Upper lobe of right lung (tissue), 1 donor: ENCODE results near the gene SLC35F4. TPM values are rescaled to one million over a fixed set of nuclear protein-coding genes. Genes with fewer than 3 reads are reported as not detected.

Experiments
- ATAC-seq: fragments of 200-7000 bp; cut with Tn5 transposase; one replicate; pipeline ENCODE4 v1.9.1; 2020; ENCODE audit warnings: mild to moderate bottlenecking, moderate library complexity
- DNase-seq: peaks from one replicate; pipeline ENCODE4 v3.0.0-alpha.2; 2020
- H3K27ac ChIP-seq: fragments of 200-600 bp; one replicate; pipeline ENCODE4 v1.8.0; 2022
- H3K27me3 ChIP-seq: fragments of 200-600 bp; one replicate; pipeline ENCODE4 v1.8.0; 2022; ENCODE audit warnings: mild to moderate bottlenecking
- H3K36me3 ChIP-seq: fragments of 200-600 bp; one replicate; pipeline ENCODE4 v1.8.0; 2022
- H3K4me1 ChIP-seq: fragments of 200-600 bp; one replicate; pipeline ENCODE4 v1.8.0; 2022
- H3K4me3 ChIP-seq: fragments of 200-600 bp; one replicate; pipeline ENCODE4 v1.8.0; 2022; ENCODE audit warnings: mild to moderate bottlenecking
- H3K9me3 ChIP-seq: fragments of 200-600 bp; one replicate; pipeline ENCODE4 v1.8.0; 2022
- intact Hi-C: fragments of 100-400 bp; cut with DNase I; formaldehyde crosslinking; loops from one replicate; pipeline ENCODE4 v1.11.0; 2022
- total RNA-seq: library from RNA; stranded (reverse); fragmentation: NEBNext Ultra II Directional; extraction: Animal tissue kit (Norgen Biotek cat#: 25700); gene quantifications from one replicate; pipeline ENCODE4 v1.2.1, GENCODE V29; 2021
- TF ChIP-seq, protein P1 (sequence below): fragments of 200-600 bp; IDR thresholded peaks from one replicate; pipeline ENCODE4 v1.8.0; 2022; ENCODE audit warnings: antibody characterized with exemption
- donor health status: DM: no; HTN: yes; CAD: no; lungs with severe emphysema.

Gene SLC35F4
- total RNA-seq, 1 donor from 2014 or later: not detected

DNA sequence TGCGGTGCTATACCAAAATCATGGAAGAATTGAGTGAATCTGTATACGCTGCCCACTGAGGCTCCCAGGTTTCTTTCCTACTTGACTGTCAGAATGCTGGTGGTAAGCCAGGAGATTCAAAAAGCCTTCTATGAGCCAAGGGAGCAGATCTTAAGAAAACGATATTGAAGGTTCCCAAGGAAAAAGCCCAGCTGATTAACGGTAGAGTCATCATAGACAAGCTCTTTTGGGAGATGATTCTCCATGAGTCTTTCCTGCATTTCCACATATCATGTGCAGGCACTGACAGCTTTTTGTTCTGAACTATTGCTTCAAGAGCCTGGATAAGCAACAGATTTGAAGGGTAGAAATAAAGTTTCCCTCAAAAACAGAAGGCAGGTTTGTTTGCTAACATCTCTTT, 17.5 kb downstream of the SLC35F4 start:
- no peaks in the 10 kb centered on the region for H3K27me3 ChIP-seq
- H3K27ac ChIP-seq: no peak overlapping the region
- intact Hi-C loops: no loop called here
- H3K4me1 ChIP-seq: no peaks in the 10 kb centered on the region
- TF ChIP-seq, protein P1, sequence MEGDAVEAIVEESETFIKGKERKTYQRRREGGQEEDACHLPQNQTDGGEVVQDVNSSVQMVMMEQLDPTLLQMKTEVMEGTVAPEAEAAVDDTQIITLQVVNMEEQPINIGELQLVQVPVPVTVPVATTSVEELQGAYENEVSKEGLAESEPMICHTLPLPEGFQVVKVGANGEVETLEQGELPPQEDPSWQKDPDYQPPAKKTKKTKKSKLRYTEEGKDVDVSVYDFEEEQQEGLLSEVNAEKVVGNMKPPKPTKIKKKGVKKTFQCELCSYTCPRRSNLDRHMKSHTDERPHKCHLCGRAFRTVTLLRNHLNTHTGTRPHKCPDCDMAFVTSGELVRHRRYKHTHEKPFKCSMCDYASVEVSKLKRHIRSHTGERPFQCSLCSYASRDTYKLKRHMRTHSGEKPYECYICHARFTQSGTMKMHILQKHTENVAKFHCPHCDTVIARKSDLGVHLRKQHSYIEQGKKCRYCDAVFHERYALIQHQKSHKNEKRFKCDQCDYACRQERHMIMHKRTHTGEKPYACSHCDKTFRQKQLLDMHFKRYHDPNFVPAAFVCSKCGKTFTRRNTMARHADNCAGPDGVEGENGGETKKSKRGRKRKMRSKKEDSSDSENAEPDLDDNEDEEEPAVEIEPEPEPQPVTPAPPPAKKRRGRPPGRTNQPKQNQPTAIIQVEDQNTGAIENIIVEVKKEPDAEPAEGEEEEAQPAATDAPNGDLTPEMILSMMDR: no peak
- ATAC-seq (no peak), DNase-seq (no peak)
- no peak overlapping the region for H3K4me3 ChIP-seq
- no peaks in the 10 kb centered on the region for H3K9me3 ChIP-seq
- H3K36me3 ChIP-seq: no peaks in the 10 kb centered on the region

DNA sequence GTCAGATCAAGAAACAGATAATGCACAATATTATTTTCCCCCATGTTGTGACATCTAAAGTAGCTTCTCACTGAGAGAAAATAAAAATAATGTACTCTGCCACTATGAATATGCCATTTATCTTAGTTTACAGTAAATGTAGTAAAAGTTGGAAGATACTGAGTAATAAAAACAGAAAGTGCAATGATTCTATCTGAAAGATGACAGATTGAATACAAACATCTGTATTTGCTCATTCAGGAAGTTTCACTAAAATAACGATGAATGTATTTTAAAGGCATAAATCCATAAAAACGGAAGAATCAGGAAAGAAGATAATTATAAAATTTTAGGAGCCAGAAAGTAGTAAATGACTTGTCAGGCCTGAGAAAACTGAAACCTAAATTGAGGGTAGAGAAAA, 18.2 kb downstream of the SLC35F4 start:
- DNase-seq (no peak), ATAC-seq (no peak)
- Histone ChIP-seq H3K27ac (no peak overlapping the region), H3K9me3 (no peaks in the 10 kb centered on the region), H3K4me3 (no peak overlapping the region), H3K27me3 (no peaks in the 10 kb centered on the region), H3K4me1 (no peaks in the 10 kb centered on the region), H3K36me3 (no peaks in the 10 kb centered on the region)
- intact Hi-C loops: no loop called here
- TF ChIP-seq, protein P1: no peak

DNA sequence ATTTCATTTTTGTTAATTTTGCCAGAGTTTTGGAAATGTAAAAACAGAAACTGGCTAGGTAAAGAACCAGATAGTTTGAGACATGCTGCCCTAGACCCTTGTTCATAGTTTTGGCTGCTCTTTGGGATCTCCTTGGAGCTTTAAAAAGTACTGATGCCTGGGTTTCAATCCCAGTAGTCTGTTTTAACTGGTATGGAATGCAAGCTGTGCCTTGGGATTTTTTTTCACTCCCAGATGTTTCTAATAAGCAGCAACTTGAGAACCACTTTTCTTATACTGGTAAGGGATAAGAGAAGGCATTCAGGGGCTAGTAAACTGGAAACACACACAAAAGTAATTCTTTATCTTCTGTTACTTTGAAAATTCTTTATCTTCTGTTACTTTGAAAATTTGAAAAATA, 18.8 kb downstream of the SLC35F4 start:
- no peak overlapping the region for H3K27ac ChIP-seq
- intact Hi-C loops: no loop called here
- TF ChIP-seq, protein P1: no peak
- H3K36me3 ChIP-seq: no peaks in the 10 kb centered on the region
- H3K27me3 ChIP-seq: no peaks in the 10 kb centered on the region
- no peak for DNase-seq
- H3K4me1 ChIP-seq: no peaks in the 10 kb centered on the region
- ATAC-seq: no peak
- H3K4me3 ChIP-seq: no peak overlapping the region
- H3K9me3 ChIP-seq: no peaks in the 10 kb centered on the region

DNA sequence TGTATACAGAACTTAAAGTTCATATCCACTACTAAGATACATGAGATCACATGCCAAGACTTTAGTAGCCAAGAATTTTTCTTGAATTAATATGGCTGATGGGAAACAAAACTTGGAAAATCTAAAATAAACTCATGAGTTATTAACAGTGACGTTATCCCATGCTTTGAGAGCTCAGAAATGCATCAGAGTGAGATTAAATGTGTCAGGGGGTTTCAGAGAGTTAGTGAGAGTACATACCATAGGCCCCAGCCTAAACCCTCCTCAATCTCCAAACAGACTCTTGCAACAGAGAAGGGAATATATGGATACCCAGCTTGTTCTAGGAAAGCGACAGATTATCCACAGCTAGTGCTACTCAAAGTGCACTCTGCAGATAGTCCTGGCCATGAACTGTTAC, 19.3 kb downstream of the SLC35F4 start:
- no peaks in the 10 kb centered on the region for H3K27me3 ChIP-seq
- H3K36me3 ChIP-seq: no peaks in the 10 kb centered on the region
- no peak overlapping the region for H3K4me3 ChIP-seq
- no peaks in the 10 kb centered on the region for H3K4me1 ChIP-seq
- H3K27ac ChIP-seq: no peak overlapping the region
- H3K9me3 ChIP-seq: no peaks in the 10 kb centered on the region
- intact Hi-C loops: no loop called here
- TF ChIP-seq, protein P1: no peak
- ATAC-seq (no peak), DNase-seq (no peak)

DNA sequence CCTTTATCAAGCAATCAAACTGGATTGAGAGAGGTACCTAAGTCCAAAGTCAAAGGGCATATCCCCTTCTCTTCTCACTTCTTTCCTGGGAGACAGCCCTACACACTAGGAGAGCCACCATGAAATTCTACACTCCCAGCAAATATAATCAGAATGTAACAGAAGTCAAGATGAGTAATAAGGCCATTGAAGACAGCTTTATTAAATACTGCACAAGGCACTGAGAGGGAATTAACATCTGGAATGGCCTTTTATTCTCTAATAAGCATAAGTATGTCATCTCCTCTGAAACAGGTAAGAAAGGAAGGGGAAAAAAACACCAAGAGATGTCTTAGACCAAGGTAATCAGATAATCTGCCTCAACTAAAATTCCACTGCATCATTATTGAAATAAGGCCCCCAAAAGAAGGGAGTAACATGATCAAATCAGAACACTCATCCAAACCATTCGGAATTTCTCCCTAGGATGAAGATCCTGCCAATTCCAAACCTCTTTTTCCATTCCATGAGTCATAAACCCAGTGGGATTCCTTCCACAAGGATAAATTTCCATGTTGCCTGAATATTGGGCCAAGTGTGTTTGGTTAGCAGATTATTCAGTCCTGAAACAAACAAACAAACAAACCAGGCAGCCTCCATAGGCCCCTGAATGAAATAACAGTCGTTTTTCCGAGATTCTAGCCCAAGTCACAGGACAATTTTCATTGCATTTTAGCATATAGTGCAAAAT, 19.9 kb downstream of the SLC35F4 start:
- Histone ChIP-seq H3K4me3 (no peak overlapping the region), H3K27ac (no peak overlapping the region), H3K27me3 (no peaks in the 10 kb centered on the region), H3K36me3 (no peaks in the 10 kb centered on the region), H3K9me3 (no peaks in the 10 kb centered on the region), H3K4me1 (no peaks in the 10 kb centered on the region)
- intact Hi-C loops: no loop called here
- TF ChIP-seq, protein P1: no peak
- DNase-seq (no peak), ATAC-seq (no peak)

DNA sequence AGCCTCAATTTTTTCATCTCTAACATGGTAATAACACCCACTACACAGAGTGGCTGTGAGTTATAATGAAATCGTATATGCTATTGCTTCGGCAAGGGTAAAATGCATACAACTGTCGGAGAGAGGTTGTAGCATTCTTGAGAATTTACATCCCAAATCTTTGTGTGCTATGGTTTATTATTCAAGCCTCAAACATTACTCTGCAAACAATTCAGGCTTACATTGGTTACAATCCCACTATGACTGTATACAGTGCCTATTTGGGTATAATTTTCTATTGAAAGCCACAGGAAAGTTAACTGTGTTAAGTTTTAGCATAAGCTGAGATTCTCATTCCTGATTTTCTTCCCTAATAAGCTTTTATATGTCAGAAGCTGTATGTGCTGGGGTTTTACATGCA, 20.6 kb downstream of the SLC35F4 start:
- Histone ChIP-seq H3K9me3 (no peaks in the 10 kb centered on the region), H3K4me1 (no peaks in the 10 kb centered on the region), H3K27me3 (no peaks in the 10 kb centered on the region), H3K4me3 (no peak overlapping the region), H3K36me3 (no peaks in the 10 kb centered on the region), H3K27ac (no peak overlapping the region)
- intact Hi-C loops: no loop called here
- no peak for DNase-seq
- TF ChIP-seq, protein P1: no peak
- no peak for ATAC-seq
